Ishikawa (cell line): ENCODE measurements around the gene TPCN1.

ENCODE experiments used
- CEBPB ChIP-seq: IDR thresholded peaks from 2 replicates; pipeline ENCODE4 v1.6.1; 2012
- CREB1 ChIP-seq: IDR thresholded peaks from 2 replicates; pipeline ENCODE4 v1.6.1; 2012; ENCODE audit warnings: low read depth
- EGR1 ChIP-seq: IDR thresholded peaks from 2 replicates; pipeline ENCODE4 v1.6.1; 2012
- EP300 ChIP-seq: IDR thresholded peaks from 2 replicates; pipeline ENCODE4 v1.6.1; 2012; ENCODE audit warnings: borderline replicate concordance
- RAD21 ChIP-seq: IDR thresholded peaks from 2 replicates; pipeline ENCODE4 v1.6.1; 2012; ENCODE audit warnings: low read depth
- REST ChIP-seq: IDR thresholded peaks from 2 replicates; pipeline ENCODE4 v1.6.1; 2012; ENCODE audit warnings: low read depth, mild to moderate bottlenecking
- TAF1 ChIP-seq: IDR thresholded peaks from 2 replicates; pipeline ENCODE4 v1.6.1; 2012; ENCODE audit warnings: low read depth, mild to moderate bottlenecking
- TCF12 ChIP-seq: IDR thresholded peaks from 2 replicates; pipeline ENCODE4 v1.6.1; 2012; ENCODE audit warnings: low read depth
- TEAD4 ChIP-seq: IDR thresholded peaks from 2 replicates; pipeline ENCODE4 v1.6.1; 2012
- USF1 ChIP-seq: IDR thresholded peaks from 2 replicates; pipeline ENCODE4 v1.6.1; 2012
- YY1 ChIP-seq: IDR thresholded peaks from 2 replicates; pipeline ENCODE4 v1.6.1; 2012; ENCODE audit warnings: low read depth
- ZBTB7A ChIP-seq: IDR thresholded peaks from 2 replicates; pipeline ENCODE4 v1.6.1; 2012; ENCODE audit warnings: low read depth
- TF ChIP-seq, protein P1 (sequence below): IDR thresholded peaks from 2 replicates; pipeline ENCODE4 v1.6.1; 2012

- no peak for TF ChIP-seq REST
- no peak for TF ChIP-seq TAF1
- no peak for TF ChIP-seq TEAD4
- TF ChIP-seq RAD21: no peak
- TF ChIP-seq CEBPB: no peak
- no peak for TF ChIP-seq EP300
- TF ChIP-seq CREB1: no peak
- no peak for TF ChIP-seq USF1
- no peak for TF ChIP-seq YY1
- TF ChIP-seq EGR1: no peak
- TF ChIP-seq TCF12: no peak
- no peak for TF ChIP-seq ZBTB7A
- TF ChIP-seq, protein P1, sequence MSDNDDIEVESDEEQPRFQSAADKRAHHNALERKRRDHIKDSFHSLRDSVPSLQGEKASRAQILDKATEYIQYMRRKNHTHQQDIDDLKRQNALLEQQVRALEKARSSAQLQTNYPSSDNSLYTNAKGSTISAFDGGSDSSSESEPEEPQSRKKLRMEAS: no peak
Observed at GRCh38 chr12:113242560-113242959, 21.3 kb downstream of the TPCN1 start.
